Activated CD8-positive, alpha-beta memory T cell treated with anti-CD3 and anti-CD28 coated beads for 24 hours (primary cell): Measurements from ENCODE around the gene CNTNAP3.
"Not testable (repeated sequence)": the region's sequence is repeated elsewhere in the genome, so short reads cannot be mapped to it uniquely, and the experiment has no call there.

Source experiments
- DNase-seq: peaks from one replicate; pipeline ENCODE4 v3.0.0-alpha.2; 2020

Gene CNTNAP3

GRCh38 chr9:39287980-39288379, at the start of gene CNTNAP3:
CNTNAP3 (minus strand) TSS chr9:39288167; CDS start chr9:39288064, 103 bp downstream.
- DNase-seq, result not testable (repeated sequence)

GRCh38 chr9:39279995-39280394, 8.0 kb downstream of the CNTNAP3 start:
- DNase-seq, result not testable (repeated sequence)

- not testable (repeated sequence) for DNase-seq
Observed at GRCh38 chr9:39242513-39242912, 45.5 kb downstream of the CNTNAP3 start.

GRCh38 chr9:39232130-39232991, 55.6 kb downstream of the CNTNAP3 start:
- DNase-seq, result not testable (repeated sequence)

- not testable (repeated sequence) for DNase-seq
Observed at GRCh38 chr9:39215976-39216375, 72.0 kb downstream of the CNTNAP3 start.

GRCh38 chr9:39209773-39210172, 78.2 kb downstream of the CNTNAP3 start:
- not testable (repeated sequence) for DNase-seq

- not testable (repeated sequence) for DNase-seq
Observed at GRCh38 chr9:39206643-39207042, 81.3 kb downstream of the CNTNAP3 start.

- DNase-seq, result not testable (repeated sequence)
Observed at GRCh38 chr9:39205842-39206241, 82.1 kb downstream of the CNTNAP3 start.

- DNase-seq, result not testable (repeated sequence)
Observed at GRCh38 chr9:39200412-39200811, 87.6 kb downstream of the CNTNAP3 start.

- not testable (repeated sequence) for DNase-seq
Observed at GRCh38 chr9:39198000-39198709, 89.8 kb downstream of the CNTNAP3 start.

GRCh38 chr9:39171370-39171769, 116.6 kb downstream of the CNTNAP3 start:
- not testable (repeated sequence) for DNase-seq

- not testable (repeated sequence) for DNase-seq
Observed at GRCh38 chr9:39157714-39158113, 130.3 kb downstream of the CNTNAP3 start.

GRCh38 chr9:39132826-39133552, 155.0 kb downstream of the CNTNAP3 start:
- DNase-seq, result not testable (repeated sequence)

GRCh38 chr9:39121401-39121800, 166.6 kb downstream of the CNTNAP3 start:
- DNase-seq, result not testable (repeated sequence)

GRCh38 chr9:39111746-39112145, 176.2 kb downstream of the CNTNAP3 start:
- DNase-seq, result not testable (repeated sequence)

GRCh38 chr9:39108145-39108544, 179.8 kb downstream of the CNTNAP3 start:
- DNase-seq, result no peak

GRCh38 chr9:39097208-39097607, 190.8 kb downstream of the CNTNAP3 start:
- not testable (repeated sequence) for DNase-seq

- DNase-seq, result not testable (repeated sequence)
Observed at GRCh38 chr9:39085311-39085710, 202.7 kb downstream of the CNTNAP3 start.

GRCh38 chr9:39082574-39082973, 205.4 kb downstream of the CNTNAP3 start:
- not testable (repeated sequence) for DNase-seq

- DNase-seq, result not testable (repeated sequence)
Observed at GRCh38 chr9:39080081-39080480, 207.9 kb downstream of the CNTNAP3 start.

- not testable (repeated sequence) for DNase-seq
Observed at GRCh38 chr9:39078621-39079256, 209.2 kb downstream of the CNTNAP3 start.

- not testable (repeated sequence) for DNase-seq
Observed at GRCh38 chr9:39073537-39073936, 214.4 kb downstream of the CNTNAP3 start.
